ENCODE data around the gene KNOP1.

The KNOP1 gene

GRCh38 chr16:19660432-19660831 is 57.6 kb downstream of the KNOP1 start:
- ATAC-seq: no peak
- TF ChIP-seq POU6F1 (CRISPR knock-in tag; IDR thresholded peaks at IDR 0.05; ENCODE audit: borderline replicate concordance, low read depth): no peak
- TF ChIP-seq ESRRG (CRISPR knock-in tag; IDR thresholded peaks at IDR 0.05): no peak
- TF ChIP-seq TSHZ2 (CRISPR knock-in tag; IDR thresholded peaks at IDR 0.05): no peak
- no peak for TF ChIP-seq ARNTL (CRISPR knock-in tag; IDR thresholded peaks at IDR 0.05; ENCODE audit: borderline replicate concordance, low read depth)
- TF ChIP-seq OSR1 (CRISPR knock-in tag; IDR thresholded peaks at IDR 0.05): no peak
- TF ChIP-seq, protein P1, sequence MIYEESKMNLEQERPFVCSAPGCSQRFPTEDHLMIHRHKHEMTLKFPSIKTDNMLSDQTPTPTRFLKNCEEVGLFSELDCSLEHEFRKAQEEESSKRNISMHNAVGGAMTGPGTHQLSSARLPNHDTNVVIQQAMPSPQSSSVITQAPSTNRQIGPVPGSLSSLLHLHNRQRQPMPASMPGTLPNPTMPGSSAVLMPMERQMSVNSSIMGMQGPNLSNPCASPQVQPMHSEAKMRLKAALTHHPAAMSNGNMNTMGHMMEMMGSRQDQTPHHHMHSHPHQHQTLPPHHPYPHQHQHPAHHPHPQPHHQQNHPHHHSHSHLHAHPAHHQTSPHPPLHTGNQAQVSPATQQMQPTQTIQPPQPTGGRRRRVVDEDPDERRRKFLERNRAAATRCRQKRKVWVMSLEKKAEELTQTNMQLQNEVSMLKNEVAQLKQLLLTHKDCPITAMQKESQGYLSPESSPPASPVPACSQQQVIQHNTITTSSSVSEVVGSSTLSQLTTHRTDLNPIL (CRISPR knock-in tag; IDR thresholded peaks at IDR 0.05; ENCODE audit: low read depth): no peak
- TF ChIP-seq TOX (CRISPR knock-in tag; IDR thresholded peaks at IDR 0.05; ENCODE audit: borderline replicate concordance): no peak
- no peak for TF ChIP-seq GLIS3 (CRISPR knock-in tag; IDR thresholded peaks at IDR 0.05)
- TF ChIP-seq RARB (CRISPR knock-in tag; IDR thresholded peaks at IDR 0.05): no peak
- TF ChIP-seq ZFP30 (CRISPR knock-in tag; IDR thresholded peaks at IDR 0.05): no peak
- no peak for TF ChIP-seq ZNF70 (CRISPR knock-in tag; IDR thresholded peaks at IDR 0.05)
- no peak for TF ChIP-seq ZFP3 (CRISPR knock-in tag; IDR thresholded peaks at IDR 0.05)
- no peak for TF ChIP-seq PPARA (CRISPR knock-in tag; IDR thresholded peaks at IDR 0.05; ENCODE audit: borderline replicate concordance)
- no peak for TF ChIP-seq TCF4 (CRISPR knock-in tag; IDR thresholded peaks at IDR 0.05; ENCODE audit: borderline replicate concordance)

DNA sequence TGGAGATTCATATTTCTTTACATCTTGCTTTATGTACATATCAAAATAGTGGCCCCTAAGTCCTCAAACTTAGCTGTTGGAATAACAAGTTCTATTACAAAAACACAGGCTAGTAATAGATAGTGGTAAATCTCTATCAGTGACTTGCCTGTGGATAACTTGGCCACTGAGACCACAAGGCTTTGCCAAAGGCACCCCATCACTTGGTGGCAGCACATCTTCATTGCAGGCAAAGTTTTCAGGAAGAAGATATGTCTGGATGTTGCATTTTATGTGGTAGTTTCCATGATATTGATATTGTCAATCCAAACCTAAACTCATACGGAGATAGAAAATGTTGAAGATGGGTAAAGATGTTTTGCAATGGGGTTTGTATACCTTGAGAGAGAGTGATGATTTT is 58.5 kb downstream of the KNOP1 start:
- no peak for ATAC-seq
- TF ChIP-seq ZC3H10 (CRISPR knock-in tag; IDR thresholded peaks at IDR 0.05): no peak
- no peak for TF ChIP-seq GLIS3 (CRISPR knock-in tag; IDR thresholded peaks at IDR 0.05)
- TF ChIP-seq TOX (CRISPR knock-in tag; IDR thresholded peaks at IDR 0.05; ENCODE audit: borderline replicate concordance): no peak
- TF ChIP-seq SNAI2 (CRISPR knock-in tag; IDR thresholded peaks at IDR 0.05): no peak
- TF ChIP-seq OSR1 (CRISPR knock-in tag; IDR thresholded peaks at IDR 0.05): no peak
- TF ChIP-seq ZNF70 (CRISPR knock-in tag; IDR thresholded peaks at IDR 0.05): no peak
- no peak for TF ChIP-seq CSDC2 (CRISPR knock-in tag; IDR thresholded peaks at IDR 0.05)
- TF ChIP-seq TSHZ2 (CRISPR knock-in tag; IDR thresholded peaks at IDR 0.05): no peak
- no peak for TF ChIP-seq RARB (CRISPR knock-in tag; IDR thresholded peaks at IDR 0.05)
- no peak for TF ChIP-seq CSRNP3 (CRISPR knock-in tag; IDR thresholded peaks at IDR 0.05)
- TF ChIP-seq ARNTL (CRISPR knock-in tag; IDR thresholded peaks at IDR 0.05; ENCODE audit: borderline replicate concordance, low read depth): no peak
- no peak for TF ChIP-seq ESRRG (CRISPR knock-in tag; IDR thresholded peaks at IDR 0.05)
- TF ChIP-seq, protein P1 (CRISPR knock-in tag; IDR thresholded peaks at IDR 0.05; ENCODE audit: low read depth): no peak
- TF ChIP-seq ZFP3 (CRISPR knock-in tag; IDR thresholded peaks at IDR 0.05): no peak
- TF ChIP-seq BACH2 (CRISPR knock-in tag; IDR thresholded peaks at IDR 0.05; ENCODE audit: borderline replicate concordance): no peak

All from SK-N-SH treated with all-trans-retinoic acid at 6 μM for 48 hours (cell line).